Umbilical cord (tissue), 2 donors: ENCODE measurements around the gene NXPH4. TPM values are rescaled to one million over a fixed set of nuclear protein-coding genes. Genes with fewer than 3 reads are reported as not detected.

ENCODE experiments used
- DNase-seq: peaks from one replicate; pipeline ENCODE4 v3.0.0-alpha.2; 2015; ENCODE audit warnings: low spot score
- total RNA-seq: library from RNA; depleted of rRNA; stranded (reverse); fragments of >200 nt; gene quantifications from one replicate; pipeline ENCODE4 v1.2.3, GENCODE V29; 2014; ENCODE audit warnings: low replicate concordance; ENCODE audit not compliant: insufficient read depth

NXPH4 gene
- total RNA-seq, 1 donor from 2014 or later: not detected

GRCh38 chr12:57203791-57204190 lies 12.8 kb upstream of the NXPH4 start:
- DNase-seq: no peak

- DNase-seq: no peak
These were observed 12.1 kb upstream of the NXPH4 start for GRCh38 chr12:57204454-57204853.

- DNase-seq: no peak
These were observed 11.4 kb upstream of the NXPH4 start for GRCh38 chr12:57205186-57205585.

GRCh38 chr12:57205931-57206330 lies 10.7 kb upstream of the NXPH4 start:
- DNase-seq: no peak

- DNase-seq: no peak
These were observed 8.6 kb upstream of the NXPH4 start for GRCh38 chr12:57207731-57208630.

- DNase-seq: no peak
These were observed 7.8 kb upstream of the NXPH4 start for GRCh38 chr12:57208631-57209282.

- DNase-seq: no peak
These were observed 6.7 kb upstream of the NXPH4 start for GRCh38 chr12:57209916-57210315.

- no peak for DNase-seq
These were observed 6.1 kb upstream of the NXPH4 start for GRCh38 chr12:57210461-57210860.

- no peak for DNase-seq
These were observed 5.5 kb upstream of the NXPH4 start for GRCh38 chr12:57210926-57211692.

GRCh38 chr12:57211791-57212700 lies 4.5 kb upstream of the NXPH4 start:
- DNase-seq: no peak

- no peak for DNase-seq
These were observed 3.9 kb upstream of the NXPH4 start for GRCh38 chr12:57212701-57213057.

GRCh38 chr12:57213058-57213715 lies 3.4 kb upstream of the NXPH4 start:
- DNase-seq: peak; percentile 90

GRCh38 chr12:57213763-57214397 lies 2.7 kb upstream of the NXPH4 start:
- peak; percentile 60 for DNase-seq

- peak; percentile 65 for DNase-seq
These were observed 2.2 kb upstream of the NXPH4 start for GRCh38 chr12:57214398-57214781.

GRCh38 chr12:57215065-57215464 lies 1.5 kb upstream of the NXPH4 start:
- no peak for DNase-seq

GRCh38 chr12:57215668-57216013 lies 953 bp upstream of the NXPH4 start:
- DNase-seq: no peak

GRCh38 chr12:57216921-57217879 lies 606 bp downstream of the NXPH4 start:
- DNase-seq: peak; percentile 89

- DNase-seq: peak; percentile 47
These were observed 1.6 kb downstream of the NXPH4 start for GRCh38 chr12:57218030-57218853.
